GM18858 (cell line): ENCODE results near the gene AK6.
"Not testable (repeated sequence)": the region's sequence is repeated elsewhere in the genome, so short reads cannot be mapped to it uniquely, and the experiment has no call there.

Experiments used
- ATAC-seq: cut with Tn5 transposase; IDR thresholded peaks from one replicate; pipeline ENCODE4 v1.9.1; 2021; ENCODE audit not compliant: unreplicated experiment

AK6 gene

GRCh38 chr5:69341520-69342161 is 27.7 kb downstream of the AK6 start:
- ATAC-seq, result no peak

- ATAC-seq, result no peak
Observed at GRCh38 chr5:69335341-69335935, 33.9 kb downstream of the AK6 start.

GRCh38 chr5:69334793-69335268 is 34.5 kb downstream of the AK6 start:
- ATAC-seq, result no peak

- not testable (repeated sequence) for ATAC-seq
Observed at GRCh38 chr5:69333668-69334315, 35.5 kb downstream of the AK6 start.

GRCh38 chr5:69331528-69332445 is 37.5 kb downstream of the AK6 start:
- ATAC-seq, result no peak

GRCh38 chr5:69329905-69330489 is 39.3 kb downstream of the AK6 start:
- ATAC-seq, result no peak

GRCh38 chr5:69326365-69326764 is 43.0 kb downstream of the AK6 start:
- no peak for ATAC-seq

GRCh38 chr5:69317391-69317790 is 51.9 kb downstream of the AK6 start:
- ATAC-seq, result no peak

GRCh38 chr5:69315972-69316371 is 53.3 kb downstream of the AK6 start:
- no peak for ATAC-seq

- ATAC-seq, result no peak
Observed at GRCh38 chr5:69313428-69313827, 55.9 kb downstream of the AK6 start.

- no peak for ATAC-seq
Observed at GRCh38 chr5:69312459-69313160, 56.7 kb downstream of the AK6 start.

- ATAC-seq, result no peak
Observed at GRCh38 chr5:69309380-69309779, 59.9 kb downstream of the AK6 start.

- ATAC-seq, result no peak
Observed at GRCh38 chr5:69308046-69308553, 61.2 kb downstream of the AK6 start.

GRCh38 chr5:69305512-69305911 is 63.8 kb downstream of the AK6 start:
- no peak for ATAC-seq
